Activated naive CD4-positive, alpha-beta T cell treated with anti-CD3 and anti-CD28 coated beads, Interleukin-2, amount 50 U/mL, for 24 hours (primary cell): ENCODE results near the gene POU6F2.
"Not testable (repeated sequence)": the region's sequence is repeated elsewhere in the genome, so short reads cannot be mapped to it uniquely, and the experiment has no call there.

Source experiments
- H3K27ac Mint-ChIP-seq: one replicate; pipeline ENCODE4 v1.8.0; 2021; ENCODE audit warnings: mild to moderate bottlenecking, mixed read lengths
- H3K27me3 Mint-ChIP-seq: one replicate; pipeline ENCODE4 v1.8.0; 2021; ENCODE audit warnings: mixed read lengths
- H3K36me3 Mint-ChIP-seq: one replicate; pipeline ENCODE4 v1.8.0; 2021; ENCODE audit warnings: mixed read lengths
- H3K4me1 Mint-ChIP-seq: one replicate; pipeline ENCODE4 v1.8.0; 2021; ENCODE audit warnings: mixed read lengths
- H3K4me3 Mint-ChIP-seq: one replicate; pipeline ENCODE4 v1.8.0; 2021; ENCODE audit warnings: mild to moderate bottlenecking, mixed read lengths
- H3K9me3 Mint-ChIP-seq: one replicate; pipeline ENCODE4 v1.8.0; 2021; ENCODE audit warnings: mixed read lengths

POU6F2 gene

DNA sequence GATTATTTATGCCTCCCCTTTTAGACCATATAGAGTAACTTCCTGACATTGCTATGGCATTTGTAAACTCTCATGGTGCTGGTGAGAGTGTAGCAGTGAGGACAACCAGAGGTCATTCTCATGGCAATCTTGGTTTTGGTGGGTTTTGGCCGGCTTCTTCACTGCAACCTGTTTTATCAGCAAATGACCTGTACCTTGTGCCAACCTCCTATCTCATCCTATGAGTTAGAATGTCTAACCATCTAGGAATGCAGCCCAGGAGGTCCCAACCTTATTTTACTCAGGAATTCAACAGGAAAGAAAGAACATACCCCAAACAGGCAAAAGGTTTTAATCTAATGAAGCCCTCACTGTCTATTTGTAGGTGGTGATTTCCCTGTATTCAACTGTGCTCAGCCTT is 383.1 kb downstream of the POU6F2 start:
- H3K27ac Mint-ChIP-seq = no peak overlapping the region

DNA sequence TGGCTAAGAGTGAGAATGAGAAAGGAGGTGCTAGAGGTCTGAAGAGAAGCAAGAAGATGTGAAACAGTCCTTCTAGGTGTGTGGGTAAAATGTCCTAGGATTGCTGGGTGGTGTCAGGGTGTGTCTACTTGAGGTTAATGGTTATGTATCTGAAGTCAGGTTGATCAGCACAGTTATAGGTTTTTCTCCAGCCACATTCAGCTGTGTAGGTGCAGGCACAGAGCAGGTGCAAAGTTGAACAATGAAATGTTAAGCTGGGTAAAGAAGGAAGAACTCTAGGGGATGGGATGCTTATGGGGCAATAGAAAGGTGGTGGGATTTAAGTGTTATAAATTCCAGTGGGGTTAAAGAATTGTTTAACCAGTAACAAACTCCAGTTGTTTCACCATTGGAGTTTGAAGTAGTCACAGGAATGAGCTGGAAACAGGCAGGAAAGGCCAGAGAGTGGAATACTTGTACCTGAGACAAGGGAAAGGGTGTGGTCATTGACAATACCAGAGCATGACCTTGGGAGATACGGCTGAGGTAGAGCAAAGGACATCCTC is 388.1 kb downstream of the POU6F2 start:
- no peaks in the 10 kb centered on the region for H3K9me3 Mint-ChIP-seq
- peaks cover 9% of the 10 kb centered on the region for H3K27me3 Mint-ChIP-seq
- H3K4me3 Mint-ChIP-seq = no peak overlapping the region
- H3K4me1 Mint-ChIP-seq = no peaks in the 10 kb centered on the region
- no peak overlapping the region for H3K27ac Mint-ChIP-seq
- H3K36me3 Mint-ChIP-seq = no peaks in the 10 kb centered on the region

More for the DNA sequence above, 383.1 kb downstream of the POU6F2 start:
- peaks cover 4% of the 10 kb centered on the region for H3K4me1 Mint-ChIP-seq
- no peaks in the 10 kb centered on the region for H3K9me3 Mint-ChIP-seq
- peaks cover 3% of the 10 kb centered on the region for H3K27me3 Mint-ChIP-seq
- no peak overlapping the region for H3K4me3 Mint-ChIP-seq
- H3K36me3 Mint-ChIP-seq = no peaks in the 10 kb centered on the region

DNA sequence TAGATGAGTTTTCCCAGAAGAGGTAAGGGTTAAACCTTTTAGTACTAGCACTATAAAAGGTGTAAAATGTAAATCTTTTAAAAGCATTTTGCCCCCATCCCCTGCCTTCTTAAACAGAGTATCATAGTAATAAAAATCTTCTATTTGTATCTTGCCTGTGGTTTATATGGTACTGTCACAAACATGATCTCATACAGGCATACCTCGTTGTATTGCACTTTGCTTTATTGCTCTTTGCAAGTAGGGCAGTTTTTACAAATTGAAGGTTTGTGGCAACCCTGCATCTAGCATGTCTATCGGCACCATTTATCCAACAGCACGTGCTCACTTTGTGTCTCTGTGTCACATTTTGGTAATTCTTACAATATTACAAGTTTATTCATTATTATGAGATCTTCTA is 389.7 kb downstream of the POU6F2 start:
- Mint-ChIP-seq H3K4me1 (no peaks in the 10 kb centered on the region), H3K36me3 (no peaks in the 10 kb centered on the region), H3K9me3 (no peaks in the 10 kb centered on the region)

DNA sequence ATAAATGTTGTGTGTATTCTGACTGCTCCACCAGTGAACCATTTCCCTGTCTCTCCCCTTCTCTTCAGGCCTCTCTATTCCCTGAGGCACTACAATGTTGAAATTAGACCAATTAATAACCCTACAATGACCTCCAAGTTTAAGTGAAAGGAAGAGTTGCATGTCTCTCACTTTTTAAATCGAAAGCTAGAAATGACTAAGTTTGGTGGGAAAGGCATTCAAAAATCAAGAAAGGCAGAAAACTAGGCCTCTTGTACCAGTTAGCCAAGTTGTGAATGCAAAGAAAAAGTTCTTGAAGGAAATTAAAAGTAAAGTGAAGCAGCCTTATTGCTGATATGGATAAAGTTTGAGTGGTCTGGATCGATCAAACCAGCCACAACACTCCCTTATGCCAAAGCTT is 390.2 kb downstream of the POU6F2 start:
- Mint-ChIP-seq H3K4me1 (no peaks in the 10 kb centered on the region), H3K27me3 (peaks cover 9% of the 10 kb centered on the region), H3K9me3 (no peaks in the 10 kb centered on the region), H3K4me3 (no peak overlapping the region), H3K27ac (no peak overlapping the region), H3K36me3 (no peaks in the 10 kb centered on the region)

More for the DNA sequence above, 389.7 kb downstream of the POU6F2 start:
- peaks cover 9% of the 10 kb centered on the region for H3K27me3 Mint-ChIP-seq
- no peak overlapping the region for H3K27ac Mint-ChIP-seq
- no peak overlapping the region for H3K4me3 Mint-ChIP-seq

DNA sequence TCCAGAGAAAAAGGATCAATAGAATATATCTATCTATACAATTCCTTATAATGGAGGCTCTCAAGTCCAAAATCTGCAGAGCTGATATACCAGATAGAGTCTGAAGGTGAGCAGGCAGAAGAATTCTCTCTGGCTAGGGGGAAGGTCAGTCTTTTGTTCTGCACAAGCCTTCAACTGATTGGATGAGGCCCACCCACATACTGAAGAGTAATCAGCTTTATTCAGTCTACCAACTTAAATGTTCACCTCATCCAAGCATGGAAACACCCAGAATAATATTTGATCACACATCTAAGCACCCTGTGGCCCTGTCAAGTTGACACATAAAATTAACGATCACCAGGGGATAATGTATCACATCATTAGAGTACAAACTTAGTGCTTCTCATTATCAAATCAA is 394.7 kb downstream of the POU6F2 start:
- H3K36me3 Mint-ChIP-seq = no peaks in the 10 kb centered on the region
- no peaks in the 10 kb centered on the region for H3K9me3 Mint-ChIP-seq
- no peak overlapping the region for H3K27ac Mint-ChIP-seq
- no peaks in the 10 kb centered on the region for H3K4me1 Mint-ChIP-seq
- peaks cover 2% of the 10 kb centered on the region for H3K27me3 Mint-ChIP-seq
- no peak overlapping the region for H3K4me3 Mint-ChIP-seq

DNA sequence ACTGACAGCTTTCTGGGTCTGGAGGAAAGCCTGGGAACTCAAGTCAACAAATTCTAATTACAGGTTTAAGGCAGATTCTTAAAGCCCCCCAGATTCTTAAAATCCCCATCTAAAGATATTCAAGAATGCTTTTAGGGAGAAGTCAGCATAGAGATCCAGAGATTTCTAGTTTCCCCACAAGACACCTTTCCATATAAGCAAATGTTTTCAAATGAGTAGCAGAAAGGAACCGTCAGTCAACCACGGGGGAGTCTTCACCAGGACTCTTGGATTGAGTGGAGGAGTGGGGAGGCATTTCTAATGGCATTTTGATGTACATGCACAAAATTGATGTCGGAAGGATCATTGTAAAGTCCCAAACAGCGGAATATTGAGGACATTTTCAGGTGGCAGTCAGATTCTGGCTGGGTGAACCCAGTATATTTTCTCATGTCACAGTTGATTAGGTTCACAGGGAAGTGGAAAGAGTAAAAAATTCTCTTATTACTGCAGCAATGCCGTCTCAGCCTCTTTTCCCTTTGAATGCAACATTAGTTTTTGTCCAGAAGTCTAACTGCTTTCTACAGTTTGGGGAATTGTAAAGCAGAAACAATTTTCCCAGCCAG is 396.8 kb downstream of the POU6F2 start:
- Mint-ChIP-seq H3K36me3 (no peaks in the 10 kb centered on the region), H3K4me1 (no peaks in the 10 kb centered on the region), H3K27ac (no peak overlapping the region), H3K9me3 (no peaks in the 10 kb centered on the region), H3K27me3 (no peaks in the 10 kb centered on the region), H3K4me3 (no peak overlapping the region)

DNA sequence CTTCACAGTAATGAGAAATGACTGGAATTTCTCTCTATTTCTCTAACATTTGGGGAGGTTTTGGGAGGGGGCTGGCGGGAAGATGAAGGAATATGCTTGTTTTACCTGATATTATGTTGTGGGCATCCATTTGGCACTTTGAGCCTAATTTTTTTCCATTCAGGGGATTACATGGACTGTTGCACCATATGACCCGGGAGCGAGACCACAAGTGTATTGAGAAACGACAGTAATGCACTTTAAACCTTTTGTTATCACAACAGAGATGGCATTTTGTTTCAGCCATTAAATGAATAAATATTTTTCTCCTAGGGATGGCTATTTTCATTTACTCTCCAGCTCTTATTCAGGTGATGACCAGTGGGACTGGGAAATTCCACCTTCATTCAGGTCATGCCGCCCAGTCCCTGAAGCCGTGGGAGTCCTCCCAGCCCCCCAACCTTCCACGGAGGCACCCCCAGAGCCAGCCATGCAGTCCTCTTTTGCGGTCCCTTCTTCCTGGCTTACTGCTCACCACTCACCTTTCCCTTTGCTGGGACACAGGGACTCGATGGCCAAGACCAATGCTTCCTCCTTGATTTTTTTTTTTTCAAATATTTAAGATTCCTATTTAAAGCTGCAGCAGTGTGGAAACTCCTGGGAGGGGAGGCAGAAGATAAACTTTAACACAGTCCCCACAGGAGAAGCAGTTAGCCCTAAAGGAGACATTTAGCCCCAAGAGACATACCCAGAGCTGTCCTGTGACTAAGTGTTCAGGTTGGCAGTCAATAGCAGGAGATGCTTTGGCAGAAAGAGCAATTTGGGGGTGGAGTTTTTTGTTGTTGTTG is 397.6 kb downstream of the POU6F2 start:
- H3K4me3 Mint-ChIP-seq = no peak overlapping the region

DNA sequence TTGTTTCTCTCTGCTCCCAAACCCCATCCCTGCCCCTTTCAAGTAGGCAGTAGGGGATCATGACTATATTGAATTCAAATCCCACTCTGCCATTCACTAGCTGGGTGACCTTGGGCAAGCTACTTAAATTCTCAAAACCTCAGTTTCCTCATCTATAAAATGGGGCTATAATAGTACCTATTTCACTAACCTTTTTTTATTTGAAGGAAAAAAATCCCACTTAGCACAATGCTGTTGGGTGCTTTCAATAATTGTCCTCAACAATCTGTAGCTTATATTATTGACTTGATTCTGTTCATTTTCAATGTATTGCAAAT is 398.1 kb downstream of the POU6F2 start:
- H3K4me1 Mint-ChIP-seq = no peaks in the 10 kb centered on the region
- H3K36me3 Mint-ChIP-seq = no peaks in the 10 kb centered on the region
- no peaks in the 10 kb centered on the region for H3K9me3 Mint-ChIP-seq
- no peak overlapping the region for H3K4me3 Mint-ChIP-seq
- no peaks in the 10 kb centered on the region for H3K27me3 Mint-ChIP-seq
- H3K27ac Mint-ChIP-seq = no peak overlapping the region

More for the DNA sequence above, 397.6 kb downstream of the POU6F2 start:
- H3K36me3 Mint-ChIP-seq = no peaks in the 10 kb centered on the region
- no peak overlapping the region for H3K27ac Mint-ChIP-seq
- H3K4me1 Mint-ChIP-seq = no peaks in the 10 kb centered on the region
- H3K9me3 Mint-ChIP-seq = no peaks in the 10 kb centered on the region
- no peaks in the 10 kb centered on the region for H3K27me3 Mint-ChIP-seq

DNA sequence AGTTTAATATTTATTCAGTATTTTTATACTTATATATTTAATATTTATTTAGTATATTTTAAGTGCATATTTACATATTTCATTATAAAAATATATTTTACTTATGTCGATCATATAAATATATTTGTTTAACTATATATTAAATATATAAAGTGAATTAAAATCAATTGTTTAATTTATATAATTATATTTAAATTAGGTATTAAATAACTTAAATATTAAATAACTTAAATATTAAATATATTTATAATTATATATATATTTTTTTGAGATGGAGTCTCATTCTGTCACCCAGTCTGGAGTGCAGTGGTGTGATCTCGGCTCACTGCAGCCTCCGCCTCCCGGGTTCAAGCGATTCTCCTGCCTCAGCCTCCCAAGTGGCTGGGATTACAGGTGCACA is 399.2 kb downstream of the POU6F2 start:
- not testable (repeated sequence) for H3K9me3 Mint-ChIP-seq, H3K4me1 Mint-ChIP-seq, H3K36me3 Mint-ChIP-seq, H3K27me3 Mint-ChIP-seq, H3K4me3 Mint-ChIP-seq, H3K27ac Mint-ChIP-seq

DNA sequence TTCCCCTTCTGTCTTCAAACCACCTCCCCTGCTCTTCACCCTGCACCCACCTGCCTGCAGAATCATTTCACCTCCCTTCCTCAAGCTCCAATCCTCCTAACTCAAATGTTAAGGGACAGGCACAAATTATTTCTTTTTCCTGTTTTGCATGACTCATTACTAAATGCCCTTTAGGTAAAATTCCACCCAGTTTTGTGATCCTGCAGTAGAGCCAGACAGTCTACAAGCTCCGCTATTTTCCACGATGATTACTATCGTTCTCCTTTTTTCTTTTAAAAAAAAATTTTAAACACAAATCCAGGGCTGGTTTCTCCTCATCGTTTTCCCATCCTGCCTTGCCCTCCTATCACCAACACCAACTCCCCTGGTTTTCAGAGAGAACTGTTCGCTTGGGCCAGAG is 401.7 kb downstream of the POU6F2 start:
- H3K27ac Mint-ChIP-seq = no peak overlapping the region
- no peaks in the 10 kb centered on the region for H3K9me3 Mint-ChIP-seq
- no peaks in the 10 kb centered on the region for H3K36me3 Mint-ChIP-seq
- H3K27me3 Mint-ChIP-seq = peaks cover 6% of the 10 kb centered on the region
- no peak overlapping the region for H3K4me3 Mint-ChIP-seq
- H3K4me1 Mint-ChIP-seq = no peaks in the 10 kb centered on the region

DNA sequence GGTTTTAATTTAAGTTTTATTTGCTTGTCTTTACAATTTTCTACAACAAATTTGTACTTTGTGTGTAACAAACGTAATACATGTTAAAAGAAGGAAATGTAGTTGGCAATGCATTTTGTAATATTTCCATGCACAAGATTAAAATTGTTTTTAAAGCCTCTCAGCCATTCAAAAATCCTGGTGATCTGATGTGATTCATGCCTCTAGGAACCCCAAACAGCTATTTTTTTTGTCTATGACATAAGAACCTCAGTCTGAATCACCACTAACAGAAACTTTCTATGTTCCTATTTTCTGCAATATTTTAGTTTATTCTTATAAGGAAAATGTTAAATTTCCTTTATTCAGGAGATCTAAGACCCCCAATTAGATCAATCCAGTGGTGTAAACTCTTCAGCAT is 405.4 kb downstream of the POU6F2 start:
- Mint-ChIP-seq H3K27ac (no peak overlapping the region), H3K4me3 (no peak overlapping the region), H3K36me3 (no peaks in the 10 kb centered on the region), H3K4me1 (no peaks in the 10 kb centered on the region), H3K9me3 (no peaks in the 10 kb centered on the region), H3K27me3 (peaks cover 12% of the 10 kb centered on the region)

DNA sequence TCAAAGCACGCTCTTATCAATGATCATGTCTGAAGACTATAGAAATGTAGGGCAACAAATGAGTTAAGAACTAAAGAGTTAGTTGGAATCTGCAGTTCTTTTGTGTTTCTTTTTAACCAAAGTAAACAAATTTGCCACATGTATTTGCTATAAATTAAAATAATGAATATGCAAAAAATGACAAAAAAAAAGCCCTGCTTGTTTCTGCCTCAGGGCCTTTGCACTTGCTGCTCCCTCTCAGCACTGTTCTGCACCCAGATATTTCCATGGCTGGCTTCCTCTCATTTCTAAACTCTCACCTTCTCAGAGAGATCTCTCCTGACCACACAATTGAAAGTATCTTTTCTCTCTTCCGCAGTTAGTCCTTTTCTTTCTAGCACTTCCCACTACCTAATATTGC is 406.7 kb downstream of the POU6F2 start:
- Mint-ChIP-seq H3K9me3 (no peaks in the 10 kb centered on the region), H3K27me3 (peaks cover 12% of the 10 kb centered on the region), H3K27ac (no peak overlapping the region), H3K36me3 (no peaks in the 10 kb centered on the region), H3K4me1 (no peaks in the 10 kb centered on the region), H3K4me3 (no peak overlapping the region)

DNA sequence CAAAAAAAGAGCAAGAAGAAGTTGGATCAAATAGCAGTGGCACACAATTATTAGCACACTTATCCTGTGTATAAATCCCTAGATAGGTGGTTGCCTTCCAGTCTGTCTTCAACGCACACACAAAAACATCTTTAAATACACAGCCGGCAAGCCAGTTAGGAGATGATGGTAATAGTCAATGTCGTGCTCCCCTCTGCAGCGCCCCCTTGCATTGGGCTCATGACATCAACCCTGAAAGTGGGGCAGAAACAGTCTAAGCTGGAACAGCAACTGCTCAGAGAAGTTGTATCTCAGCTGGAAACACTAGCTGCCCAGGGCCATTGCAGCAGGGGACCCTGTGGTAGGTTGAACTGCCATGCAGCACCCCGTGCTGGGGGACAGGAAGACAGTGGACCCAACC is 409.0 kb downstream of the POU6F2 start:
- H3K4me3 Mint-ChIP-seq = no peak overlapping the region
- no peak overlapping the region for H3K27ac Mint-ChIP-seq
- peaks cover 12% of the 10 kb centered on the region for H3K27me3 Mint-ChIP-seq
- no peaks in the 10 kb centered on the region for H3K4me1 Mint-ChIP-seq
- no peaks in the 10 kb centered on the region for H3K9me3 Mint-ChIP-seq
- no peaks in the 10 kb centered on the region for H3K36me3 Mint-ChIP-seq

DNA sequence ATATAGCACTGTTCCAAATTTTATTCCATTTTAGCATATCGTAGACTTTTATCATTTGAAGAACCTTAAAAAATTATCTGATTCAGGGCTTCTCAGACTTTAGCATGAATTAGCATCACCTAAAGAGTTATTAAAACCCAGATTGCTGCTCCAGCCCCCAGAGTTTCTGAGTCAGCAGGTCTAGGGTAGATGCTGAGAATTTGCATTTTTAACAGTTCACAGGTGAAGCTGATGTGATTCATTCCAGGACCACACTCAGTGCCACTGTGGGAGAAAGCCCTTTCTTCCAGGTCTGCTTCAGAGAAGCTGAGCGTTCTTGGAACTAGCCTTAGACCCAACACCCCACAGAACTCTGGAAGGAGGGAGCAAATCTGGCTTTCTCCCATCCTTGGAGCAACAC is 414.4 kb downstream of the POU6F2 start:
- no peaks in the 10 kb centered on the region for H3K36me3 Mint-ChIP-seq
- no peaks in the 10 kb centered on the region for H3K9me3 Mint-ChIP-seq
- H3K27ac Mint-ChIP-seq = no peak overlapping the region
- H3K4me1 Mint-ChIP-seq = no peaks in the 10 kb centered on the region
- H3K27me3 Mint-ChIP-seq = peaks cover 15% of the 10 kb centered on the region
- H3K4me3 Mint-ChIP-seq = no peak overlapping the region

DNA sequence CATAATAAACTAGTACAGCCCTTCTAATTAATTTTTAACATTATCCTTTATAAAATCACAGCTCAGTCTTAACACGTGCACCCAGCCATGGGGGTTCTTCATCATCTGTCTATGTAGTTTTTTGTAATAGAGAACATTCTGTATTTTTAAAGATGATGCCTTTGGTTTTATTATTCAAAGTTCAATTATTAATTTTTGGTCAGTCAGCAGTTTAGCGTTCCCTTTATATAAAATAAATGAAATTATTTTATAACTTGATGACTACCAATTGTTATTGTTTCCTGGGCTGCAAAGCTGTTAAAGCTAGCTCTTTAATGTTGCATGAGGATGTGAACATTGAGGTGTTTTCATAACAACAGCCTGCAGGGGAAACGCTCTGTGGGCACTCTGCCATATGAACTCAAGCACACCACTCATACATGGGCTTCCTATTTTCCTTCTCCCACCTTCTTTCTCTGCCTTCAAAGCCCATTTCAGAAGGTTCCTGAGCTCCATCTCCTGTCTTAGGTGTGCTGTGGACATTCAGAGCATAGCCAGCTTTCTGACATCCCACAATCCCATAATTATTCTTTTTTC is 416.5 kb downstream of the POU6F2 start:
- Mint-ChIP-seq H3K36me3 (no peaks in the 10 kb centered on the region), H3K27me3 (peaks cover 15% of the 10 kb centered on the region), H3K4me1 (no peaks in the 10 kb centered on the region), H3K9me3 (no peaks in the 10 kb centered on the region), H3K27ac (no peak overlapping the region), H3K4me3 (no peak overlapping the region)

DNA sequence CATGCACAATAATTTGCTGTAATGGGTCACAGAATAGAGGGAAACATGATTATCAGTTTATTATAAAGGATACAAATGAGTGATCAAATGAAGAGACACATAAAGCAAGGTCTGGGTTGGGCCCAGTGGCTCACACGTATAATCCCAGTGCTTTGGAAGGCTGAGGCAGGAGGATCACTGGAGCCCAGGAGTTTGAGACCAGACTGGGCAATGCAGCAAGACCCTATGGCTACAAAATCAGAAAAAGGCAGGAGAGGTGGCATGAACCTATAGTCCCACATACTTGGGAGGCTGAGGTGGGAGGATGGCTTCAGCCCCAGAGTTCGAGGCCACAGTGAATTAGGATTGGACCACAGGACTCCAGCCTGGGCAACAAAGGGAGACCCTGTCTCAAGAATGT is 421.7 kb downstream of the POU6F2 start:
- H3K36me3 Mint-ChIP-seq = no peaks in the 10 kb centered on the region
- H3K9me3 Mint-ChIP-seq = no peaks in the 10 kb centered on the region
- no peaks in the 10 kb centered on the region for H3K4me1 Mint-ChIP-seq
- peaks cover 13% of the 10 kb centered on the region for H3K27me3 Mint-ChIP-seq
- no peak overlapping the region for H3K27ac Mint-ChIP-seq
- no peak overlapping the region for H3K4me3 Mint-ChIP-seq
